GM12878 (cell line): ENCODE results near the gene DNAJC15.

ENCODE experiments used
- ASH2L ChIP-seq: fragments of 300-600, 200-600 bp; sonication (generic); IDR thresholded peaks from 2 replicates; pipeline ENCODE4 v1.6.1; 2017; ENCODE audit warnings: low read depth, mild to moderate bottlenecking, borderline replicate concordance
- CBFB ChIP-seq: IDR thresholded peaks from 2 replicates; pipeline ENCODE4 v1.6.1; 2016; ENCODE audit warnings: antibody characterized with exemption, low read depth
- EP300 ChIP-seq, 2 experiments: fragments of 150-350 bp in 1 of 2; IDR thresholded peaks; 2 replicates each; pipeline ENCODE4 v1.6.1; 2011 to 2012; ENCODE audit warnings: low read depth in 2 of 2, low read length in 2 of 2, borderline replicate concordance in 1 of 2, improper control_type of control experiment in 1 of 2, inconsistent platforms in 1 of 2; ENCODE audit not compliant: control insufficient read depth in 1 of 2
- ESRRA ChIP-seq: IDR thresholded peaks from 2 replicates; pipeline ENCODE4 v1.6.1; 2012; ENCODE audit warnings: mild to moderate bottlenecking, low read length, improper control_type of control experiment
- HDAC6 ChIP-seq: fragments of 200-600 bp; sonication (generic); IDR thresholded peaks from one replicate; pipeline ENCODE4 v1.8.0; 2017; ENCODE audit warnings: antibody characterized with exemption; ENCODE audit not compliant: unreplicated experiment
- RB1 ChIP-seq: fragments of 450-650 bp; formaldehyde crosslinking; IDR thresholded peaks from 2 replicates; pipeline ENCODE4 v1.6.1; 2017; ENCODE audit warnings: mild to moderate bottlenecking, borderline replicate concordance
- SPI1 ChIP-seq: IDR thresholded peaks from 2 replicates; pipeline ENCODE4 v1.6.1; 2011; ENCODE audit warnings: low read depth, mild to moderate bottlenecking, low read length, moderate library complexity, borderline replicate concordance; ENCODE audit not compliant: insufficient read depth
- TF ChIP-seq, protein P1 (sequence below), 3 experiments: IDR thresholded peaks in 2 of 3; conservative IDR thresholded peaks in 1 of 3; 2 replicates each; pipeline ENCODE4 v1.5.1; 2011; ENCODE audit warnings: low read depth in 3 of 3, low read length in 3 of 3, mild to moderate bottlenecking in 3 of 3, control low read depth in 2 of 3, moderate library complexity in 2 of 3, inconsistent platforms in 1 of 3, mixed read lengths in 1 of 3; ENCODE audit not compliant: control insufficient read depth in 2 of 3, insufficient read depth in 1 of 3; ENCODE audit errors: extremely low read depth in 1 of 3

DNA sequence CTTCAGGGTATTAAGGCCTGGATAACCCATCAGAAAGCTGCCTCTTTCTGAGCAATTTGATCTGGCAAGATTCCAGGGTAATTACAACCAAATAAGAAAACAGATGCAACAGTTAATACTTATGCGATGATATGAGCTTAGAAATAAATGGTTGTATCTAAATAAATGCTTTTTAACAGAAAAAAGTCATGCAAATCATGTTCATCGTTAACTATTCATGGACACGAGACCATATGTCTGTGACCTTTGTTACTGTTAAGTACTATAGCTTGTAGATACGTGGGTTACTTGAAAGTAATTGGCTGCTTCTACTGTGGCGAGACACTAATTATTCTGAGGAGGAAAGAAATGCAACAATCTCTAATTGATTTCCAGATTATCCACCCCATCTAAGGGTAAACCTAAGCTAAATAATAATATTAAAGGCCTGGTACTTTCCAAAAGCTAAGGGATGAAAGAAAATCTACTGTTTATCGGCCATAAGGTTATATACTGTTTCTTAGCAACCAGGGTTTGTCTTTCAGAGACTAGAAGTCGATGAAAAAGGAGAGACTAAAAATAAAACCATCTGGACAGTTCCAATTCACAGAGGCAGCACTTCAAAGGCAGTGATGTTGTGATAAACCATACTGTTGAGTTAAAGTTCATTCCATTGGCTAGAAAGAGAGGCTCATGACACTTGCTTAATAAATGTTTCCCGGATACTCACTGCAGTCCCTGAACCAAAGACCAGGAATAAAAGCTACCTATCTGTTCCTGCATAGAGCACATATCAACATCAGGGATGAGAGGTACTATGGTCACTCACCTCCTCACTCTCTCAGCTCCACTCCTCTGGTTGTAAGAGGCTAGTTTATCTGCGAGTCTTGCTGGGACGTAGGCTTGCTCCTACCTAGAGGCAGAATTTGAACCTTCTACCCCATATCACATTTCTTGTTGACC, 32.8 kb upstream of the DNAJC15 start:
- TF ChIP-seq HDAC6 (no peak), RB1 (no peak), EP300 (IDR thresholded peaks at IDR 0.05; ENCODE audit: borderline replicate concordance in 1 of 2, control insufficient read depth in 1 of 2, low read depth in 2 of 2, low read length in 2 of 2) (no peak), ESRRA (no peak), CBFB (no peak), SPI1 (no peak), ASH2L (no peak)
- TF ChIP-seq, protein P1, sequence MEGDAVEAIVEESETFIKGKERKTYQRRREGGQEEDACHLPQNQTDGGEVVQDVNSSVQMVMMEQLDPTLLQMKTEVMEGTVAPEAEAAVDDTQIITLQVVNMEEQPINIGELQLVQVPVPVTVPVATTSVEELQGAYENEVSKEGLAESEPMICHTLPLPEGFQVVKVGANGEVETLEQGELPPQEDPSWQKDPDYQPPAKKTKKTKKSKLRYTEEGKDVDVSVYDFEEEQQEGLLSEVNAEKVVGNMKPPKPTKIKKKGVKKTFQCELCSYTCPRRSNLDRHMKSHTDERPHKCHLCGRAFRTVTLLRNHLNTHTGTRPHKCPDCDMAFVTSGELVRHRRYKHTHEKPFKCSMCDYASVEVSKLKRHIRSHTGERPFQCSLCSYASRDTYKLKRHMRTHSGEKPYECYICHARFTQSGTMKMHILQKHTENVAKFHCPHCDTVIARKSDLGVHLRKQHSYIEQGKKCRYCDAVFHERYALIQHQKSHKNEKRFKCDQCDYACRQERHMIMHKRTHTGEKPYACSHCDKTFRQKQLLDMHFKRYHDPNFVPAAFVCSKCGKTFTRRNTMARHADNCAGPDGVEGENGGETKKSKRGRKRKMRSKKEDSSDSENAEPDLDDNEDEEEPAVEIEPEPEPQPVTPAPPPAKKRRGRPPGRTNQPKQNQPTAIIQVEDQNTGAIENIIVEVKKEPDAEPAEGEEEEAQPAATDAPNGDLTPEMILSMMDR (IDR thresholded peaks at IDR 0.05 in 2 of 3, conservative IDR thresholded peaks at IDR 0.05 in 1 of 3; ENCODE audit: control insufficient read depth in 2 of 3, extremely low read depth in 1 of 3, insufficient read depth in 1 of 3, low read depth in 3 of 3, low read length in 3 of 3), result no peak
